Measurements from ENCODE around the gene PCDHGA7.

Gene PCDHGA7

DNA sequence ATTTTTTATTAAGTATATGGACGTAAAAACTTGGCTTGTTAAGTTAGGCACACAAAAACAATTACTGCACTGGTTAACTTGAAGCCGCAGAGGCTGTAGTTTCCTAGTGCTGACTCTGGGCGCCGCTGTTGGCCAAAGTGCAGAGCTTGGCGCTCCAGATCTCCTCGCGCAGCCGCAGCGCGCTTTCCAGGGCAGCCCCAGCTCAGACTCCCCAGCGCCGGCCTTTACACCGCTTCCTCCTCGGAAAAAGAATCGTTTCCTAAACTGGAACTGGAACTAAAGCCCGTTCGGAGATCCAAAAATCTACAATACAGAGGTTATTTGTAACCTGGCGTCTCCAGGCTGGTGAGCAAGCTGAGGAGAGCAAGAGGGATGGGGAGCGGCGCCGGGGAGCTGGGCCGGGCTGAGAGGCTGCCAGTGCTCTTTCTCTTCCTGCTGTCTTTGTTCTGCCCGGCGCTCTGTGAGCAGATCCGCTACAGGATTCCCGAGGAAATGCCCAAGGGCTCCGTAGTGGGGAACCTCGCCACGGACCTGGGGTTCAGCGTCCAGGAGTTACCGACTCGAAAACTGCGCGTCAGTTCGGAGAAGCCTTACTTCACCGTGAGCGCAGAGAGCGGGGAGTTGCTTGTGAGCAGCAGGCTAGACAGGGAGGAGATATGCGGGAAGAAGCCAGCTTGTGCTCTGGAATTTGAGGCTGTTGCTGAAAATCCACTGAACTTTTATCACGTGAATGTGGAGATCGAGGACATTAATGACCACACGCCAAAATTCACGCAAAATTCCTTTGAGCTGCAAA, 15.4 kb downstream of the PCDHGA7 start, which contains the start of gene PCDHGB5:
PCDHGB5 (plus strand) TSS at position 192 of the 796 bp plus-strand sequence; CDS start at position 373, 181 bp downstream.
- peak within 1 kb of the TSS; percentile 48 for H3K4me3 ChIP-seq (ENCODE audit: low read length)
- peak; percentile 59 for DNase-seq (ENCODE audit: low read depth)
- TF ChIP-seq, protein P1, sequence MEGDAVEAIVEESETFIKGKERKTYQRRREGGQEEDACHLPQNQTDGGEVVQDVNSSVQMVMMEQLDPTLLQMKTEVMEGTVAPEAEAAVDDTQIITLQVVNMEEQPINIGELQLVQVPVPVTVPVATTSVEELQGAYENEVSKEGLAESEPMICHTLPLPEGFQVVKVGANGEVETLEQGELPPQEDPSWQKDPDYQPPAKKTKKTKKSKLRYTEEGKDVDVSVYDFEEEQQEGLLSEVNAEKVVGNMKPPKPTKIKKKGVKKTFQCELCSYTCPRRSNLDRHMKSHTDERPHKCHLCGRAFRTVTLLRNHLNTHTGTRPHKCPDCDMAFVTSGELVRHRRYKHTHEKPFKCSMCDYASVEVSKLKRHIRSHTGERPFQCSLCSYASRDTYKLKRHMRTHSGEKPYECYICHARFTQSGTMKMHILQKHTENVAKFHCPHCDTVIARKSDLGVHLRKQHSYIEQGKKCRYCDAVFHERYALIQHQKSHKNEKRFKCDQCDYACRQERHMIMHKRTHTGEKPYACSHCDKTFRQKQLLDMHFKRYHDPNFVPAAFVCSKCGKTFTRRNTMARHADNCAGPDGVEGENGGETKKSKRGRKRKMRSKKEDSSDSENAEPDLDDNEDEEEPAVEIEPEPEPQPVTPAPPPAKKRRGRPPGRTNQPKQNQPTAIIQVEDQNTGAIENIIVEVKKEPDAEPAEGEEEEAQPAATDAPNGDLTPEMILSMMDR (IDR thresholded peaks at IDR 0.05; ENCODE audit: insufficient read depth, low read depth, low read length, missing control alignments) = peak; percentile 66

DNA sequence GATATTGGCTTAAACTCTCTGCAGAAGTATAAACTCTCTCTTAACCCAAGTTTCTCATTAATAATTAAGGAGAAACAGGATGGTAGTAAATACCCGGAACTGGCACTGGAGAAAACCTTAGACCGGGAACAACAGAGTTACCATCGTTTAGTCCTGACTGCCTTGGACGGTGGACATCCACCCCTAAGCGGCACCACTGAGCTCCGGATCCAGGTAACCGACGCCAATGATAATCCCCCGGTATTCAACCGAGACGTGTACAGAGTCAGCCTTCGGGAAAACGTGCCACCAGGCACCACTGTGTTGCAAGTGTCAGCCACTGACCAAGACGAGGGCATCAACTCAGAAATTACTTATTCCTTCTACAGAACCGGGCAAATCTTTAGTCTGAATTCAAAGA, 16.1 kb downstream of the PCDHGA7 start:
- TF ChIP-seq, protein P1 (IDR thresholded peaks at IDR 0.05; ENCODE audit: insufficient read depth, low read depth, low read length, missing control alignments) = no peak
- H3K4me3 ChIP-seq (ENCODE audit: low read length) = no peak overlapping the region

DNA sequence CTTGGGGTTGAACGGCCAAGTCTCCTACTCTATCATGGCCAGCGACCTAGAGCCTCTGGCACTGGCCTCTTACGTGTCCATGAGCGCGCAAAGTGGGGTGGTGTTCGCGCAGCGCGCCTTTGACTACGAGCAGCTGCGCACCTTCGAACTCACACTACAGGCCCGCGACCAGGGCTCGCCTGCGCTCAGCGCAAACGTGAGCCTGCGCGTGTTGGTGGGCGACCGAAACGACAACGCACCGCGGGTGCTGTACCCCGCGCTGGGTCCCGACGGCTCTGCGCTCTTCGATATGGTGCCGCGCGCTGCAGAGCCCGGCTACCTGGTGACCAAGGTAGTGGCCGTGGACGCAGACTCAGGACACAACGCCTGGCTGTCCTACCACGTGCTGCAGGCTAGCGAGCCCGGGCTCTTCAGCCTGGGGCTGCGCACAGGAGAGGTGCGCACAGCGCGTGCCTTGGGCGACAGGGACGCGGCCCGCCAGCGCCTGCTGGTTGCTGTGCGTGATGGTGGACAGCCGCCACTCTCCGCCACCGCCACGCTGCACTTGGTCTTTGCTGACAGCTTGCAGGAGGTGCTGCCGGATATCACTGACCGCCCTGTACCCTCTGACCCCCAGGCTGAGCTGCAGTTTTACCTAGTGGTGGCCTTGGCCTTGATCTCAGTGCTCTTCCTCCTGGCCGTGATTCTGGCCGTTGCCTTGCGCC, 17.2 kb downstream of the PCDHGA7 start:
- no peak overlapping the region for H3K4me3 ChIP-seq (ENCODE audit: low read length)
- no peak for DNase-seq (ENCODE audit: low read depth)
- TF ChIP-seq, protein P1 (IDR thresholded peaks at IDR 0.05; ENCODE audit: insufficient read depth, low read depth, low read length, missing control alignments) = no peak

More for the DNA sequence above, 16.1 kb downstream of the PCDHGA7 start:
- DNase-seq (ENCODE audit: low read depth) = no peak

DNA sequence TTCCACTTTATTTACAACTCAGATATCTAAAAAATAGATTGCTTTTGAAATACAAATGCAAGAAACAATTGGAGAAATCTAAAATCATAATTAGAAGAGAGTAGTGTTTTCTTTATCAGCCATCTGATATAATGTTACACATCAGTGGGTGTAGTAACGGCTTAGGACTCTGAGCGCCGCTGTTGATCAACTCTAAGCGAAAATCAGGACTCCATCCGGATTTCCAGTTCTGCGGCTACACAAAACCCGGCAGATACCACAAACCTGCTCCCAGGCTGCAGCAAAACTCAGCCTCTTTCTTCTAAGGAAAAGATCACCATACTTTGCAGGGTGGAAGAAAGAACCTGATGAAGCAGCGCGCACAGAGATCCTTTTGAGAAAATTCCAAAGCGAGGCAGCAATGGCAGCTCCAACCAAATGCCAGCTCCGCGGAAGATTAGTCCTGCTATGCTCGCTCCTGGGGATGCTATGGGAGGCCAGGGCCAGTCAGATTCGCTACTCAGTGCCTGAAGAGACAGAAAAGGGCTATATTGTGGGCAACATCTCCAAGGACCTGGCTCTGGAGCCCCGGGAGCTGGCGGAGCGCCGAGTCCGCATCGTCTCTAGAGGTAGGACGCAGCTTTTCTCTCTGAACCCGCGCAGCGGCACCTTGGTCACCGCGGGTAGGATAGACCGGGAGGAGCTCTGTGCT, 20.2 kb downstream of the PCDHGA7 start, which contains the start of gene PCDHGA9:
PCDHGA9 (plus strand) TSS at position 226 of the 691 bp plus-strand sequence; CDS start at position 401, 175 bp downstream.
- H3K4me3 ChIP-seq (ENCODE audit: low read length) = peak within 1 kb of the TSS; percentile 34
- DNase-seq (ENCODE audit: low read depth) = peak; percentile 51
- TF ChIP-seq, protein P1 (IDR thresholded peaks at IDR 0.05; ENCODE audit: insufficient read depth, low read depth, low read length, missing control alignments) = peak; percentile 58

DNA sequence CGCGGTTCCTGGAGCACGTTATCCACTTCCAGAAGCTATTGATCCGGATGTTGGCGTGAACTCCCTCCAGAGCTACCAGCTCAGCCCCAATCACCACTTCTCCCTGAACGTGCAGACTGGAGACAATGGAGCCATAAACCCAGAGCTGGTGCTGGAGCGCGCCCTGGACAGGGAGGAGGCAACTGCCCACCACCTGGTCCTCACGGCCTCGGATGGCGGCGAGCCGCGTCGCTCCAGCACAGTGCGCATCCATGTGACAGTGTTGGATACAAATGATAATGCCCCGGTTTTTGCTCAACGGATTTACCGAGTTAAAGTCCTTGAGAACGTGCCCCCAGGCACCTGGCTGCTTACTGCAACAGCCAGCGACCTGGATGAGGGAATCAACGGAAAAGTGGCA, 20.8 kb downstream of the PCDHGA7 start:
- TF ChIP-seq, protein P1 (IDR thresholded peaks at IDR 0.05; ENCODE audit: insufficient read depth, low read depth, low read length, missing control alignments) = no peak
- no peak for DNase-seq (ENCODE audit: low read depth)
- no peak overlapping the region for H3K4me3 ChIP-seq (ENCODE audit: low read length)

DNA sequence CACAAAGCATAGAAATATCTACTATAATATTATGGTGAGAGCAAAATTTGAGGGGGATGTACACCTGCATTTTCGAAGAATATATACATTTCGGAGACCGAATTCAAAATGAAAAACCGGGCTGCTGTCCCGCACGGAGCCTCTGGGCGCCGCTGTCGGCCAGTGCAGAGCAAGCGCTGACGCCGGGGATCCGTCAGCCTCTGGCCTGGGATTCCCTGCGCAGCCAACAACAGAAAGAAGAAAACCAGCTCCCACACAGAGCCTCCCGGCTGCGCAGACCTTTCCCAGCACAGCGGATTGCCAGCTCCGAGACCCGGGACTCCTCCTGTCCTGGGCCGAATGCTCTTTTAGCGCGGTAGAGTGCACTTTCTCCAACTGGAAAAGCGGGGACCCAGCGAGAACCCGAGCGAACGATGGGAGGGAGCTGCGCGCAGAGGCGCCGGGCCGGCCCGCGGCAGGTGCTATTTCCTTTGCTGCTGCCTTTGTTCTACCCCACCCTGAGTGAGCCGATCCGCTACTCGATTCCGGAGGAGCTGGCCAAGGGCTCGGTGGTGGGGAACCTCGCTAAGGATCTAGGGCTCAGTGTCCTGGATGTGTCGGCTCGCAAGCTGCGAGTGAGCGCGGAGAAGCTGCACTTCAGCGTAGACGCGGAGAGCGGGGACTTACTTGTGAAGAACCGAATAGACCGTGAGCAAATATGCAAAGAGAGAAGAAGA, 25.4 kb downstream of the PCDHGA7 start, which contains the start of gene PCDHGB6:
PCDHGB6 (plus strand) TSS at position 232 of the 716 bp plus-strand sequence; CDS start at position 414, 182 bp downstream.
- H3K4me3 ChIP-seq (ENCODE audit: low read length) = peak within 1 kb of the TSS; percentile 27
- TF ChIP-seq, protein P1 (IDR thresholded peaks at IDR 0.05; ENCODE audit: insufficient read depth, low read depth, low read length, missing control alignments) = peak; percentile 66
- DNase-seq (ENCODE audit: low read depth) = peak; percentile 50

Data from epithelial cell of esophagus (primary cell).